ENCODE results near the gene TOX2.

DNA sequence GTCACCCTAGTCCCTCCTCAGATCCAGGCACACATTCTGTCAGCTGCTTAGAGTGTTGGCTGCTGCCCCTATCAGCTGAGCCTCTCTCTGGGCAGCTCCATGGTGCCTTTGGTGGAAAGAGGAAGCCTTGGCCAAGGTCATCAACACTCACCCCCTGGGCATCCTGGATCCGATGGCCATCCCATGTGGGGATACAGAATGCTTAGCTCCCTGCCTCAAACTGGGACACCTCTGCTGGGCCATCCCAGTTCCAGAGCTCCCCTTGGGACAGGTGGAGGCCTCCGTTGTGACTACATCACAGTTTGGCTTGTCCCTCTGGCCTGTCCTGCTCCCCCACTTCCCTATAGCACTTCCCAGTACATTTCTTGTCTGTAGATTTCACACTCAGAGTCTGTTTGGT is 45.6 kb downstream of the TOX2 start:
- TF ChIP-seq CTCF (conservative IDR thresholded peaks at IDR 0.05; ENCODE audit: low read depth, low read length): no peak
- no peak for TF ChIP-seq EZH2 (IDR thresholded peaks at IDR 0.05; ENCODE audit: borderline replicate concordance, low read depth, low read length, poor library complexity, severe bottlenecking)

All from A673 (cell line).